Measurements from ENCODE around the gene HNF4A.

The HNF4A gene

DNA sequence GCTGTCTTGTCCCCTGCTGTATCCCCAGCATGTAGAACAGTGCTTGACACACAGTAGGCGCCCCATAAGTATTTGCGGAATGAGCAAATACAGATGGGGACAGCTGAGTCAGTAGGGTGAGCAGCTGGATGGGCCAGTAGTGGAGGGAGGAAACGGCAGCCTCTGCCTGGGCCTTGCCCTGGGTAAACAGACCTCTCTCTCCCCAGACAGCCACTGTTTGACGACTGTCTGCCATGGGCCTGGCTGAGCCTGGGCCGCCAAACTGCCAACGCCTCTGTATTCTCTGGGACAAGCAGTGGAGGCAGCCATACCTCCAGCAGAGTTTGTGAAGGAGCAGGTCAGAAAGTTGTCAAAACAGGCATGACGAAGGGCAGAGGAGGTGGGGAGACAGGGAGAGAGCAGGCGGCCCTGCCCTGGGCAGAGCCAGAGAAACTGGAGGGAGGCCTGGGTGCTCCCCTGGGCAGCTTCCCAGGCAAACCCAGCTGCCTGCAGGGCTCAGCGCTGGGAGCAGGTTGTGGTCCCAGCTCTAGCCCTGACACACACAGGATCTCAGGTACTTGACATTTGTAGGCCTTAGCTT, 15.2 kb downstream of the HNF4A start:
- DNase-seq (ENCODE audit: low read depth): no peak
- TF ChIP-seq, protein P1, sequence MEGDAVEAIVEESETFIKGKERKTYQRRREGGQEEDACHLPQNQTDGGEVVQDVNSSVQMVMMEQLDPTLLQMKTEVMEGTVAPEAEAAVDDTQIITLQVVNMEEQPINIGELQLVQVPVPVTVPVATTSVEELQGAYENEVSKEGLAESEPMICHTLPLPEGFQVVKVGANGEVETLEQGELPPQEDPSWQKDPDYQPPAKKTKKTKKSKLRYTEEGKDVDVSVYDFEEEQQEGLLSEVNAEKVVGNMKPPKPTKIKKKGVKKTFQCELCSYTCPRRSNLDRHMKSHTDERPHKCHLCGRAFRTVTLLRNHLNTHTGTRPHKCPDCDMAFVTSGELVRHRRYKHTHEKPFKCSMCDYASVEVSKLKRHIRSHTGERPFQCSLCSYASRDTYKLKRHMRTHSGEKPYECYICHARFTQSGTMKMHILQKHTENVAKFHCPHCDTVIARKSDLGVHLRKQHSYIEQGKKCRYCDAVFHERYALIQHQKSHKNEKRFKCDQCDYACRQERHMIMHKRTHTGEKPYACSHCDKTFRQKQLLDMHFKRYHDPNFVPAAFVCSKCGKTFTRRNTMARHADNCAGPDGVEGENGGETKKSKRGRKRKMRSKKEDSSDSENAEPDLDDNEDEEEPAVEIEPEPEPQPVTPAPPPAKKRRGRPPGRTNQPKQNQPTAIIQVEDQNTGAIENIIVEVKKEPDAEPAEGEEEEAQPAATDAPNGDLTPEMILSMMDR (IDR thresholded peaks at IDR 0.05; ENCODE audit: control insufficient read depth, extremely low read depth, insufficient read depth): no peak
- H3K4me3 ChIP-seq (ENCODE audit: low read depth, low read length): no peak overlapping the region

DNA sequence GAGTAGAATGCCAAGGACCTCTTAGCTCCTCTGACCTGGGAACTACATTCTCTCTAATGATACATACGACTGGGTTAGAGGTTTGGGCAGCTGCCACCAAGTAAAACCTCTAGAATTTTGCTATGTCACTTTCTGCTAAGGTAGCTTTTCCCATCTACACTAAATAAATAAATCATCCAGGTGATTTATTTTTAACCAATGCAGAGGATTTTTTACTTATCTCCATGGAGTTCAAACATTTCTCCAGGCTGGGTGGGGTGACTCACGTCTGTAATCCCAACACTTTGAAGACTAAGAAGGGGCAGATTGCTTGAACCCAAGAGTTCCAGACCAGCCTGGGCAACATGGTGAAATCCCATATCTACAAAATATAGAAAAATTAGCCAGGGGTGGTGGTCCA, 27.1 kb downstream of the HNF4A start:
- TF ChIP-seq, protein P1 (IDR thresholded peaks at IDR 0.05; ENCODE audit: control insufficient read depth, extremely low read depth, insufficient read depth): no peak
- no peak overlapping the region for H3K4me3 ChIP-seq (ENCODE audit: low read depth, low read length)
- no peak for DNase-seq (ENCODE audit: low read depth)

DNA sequence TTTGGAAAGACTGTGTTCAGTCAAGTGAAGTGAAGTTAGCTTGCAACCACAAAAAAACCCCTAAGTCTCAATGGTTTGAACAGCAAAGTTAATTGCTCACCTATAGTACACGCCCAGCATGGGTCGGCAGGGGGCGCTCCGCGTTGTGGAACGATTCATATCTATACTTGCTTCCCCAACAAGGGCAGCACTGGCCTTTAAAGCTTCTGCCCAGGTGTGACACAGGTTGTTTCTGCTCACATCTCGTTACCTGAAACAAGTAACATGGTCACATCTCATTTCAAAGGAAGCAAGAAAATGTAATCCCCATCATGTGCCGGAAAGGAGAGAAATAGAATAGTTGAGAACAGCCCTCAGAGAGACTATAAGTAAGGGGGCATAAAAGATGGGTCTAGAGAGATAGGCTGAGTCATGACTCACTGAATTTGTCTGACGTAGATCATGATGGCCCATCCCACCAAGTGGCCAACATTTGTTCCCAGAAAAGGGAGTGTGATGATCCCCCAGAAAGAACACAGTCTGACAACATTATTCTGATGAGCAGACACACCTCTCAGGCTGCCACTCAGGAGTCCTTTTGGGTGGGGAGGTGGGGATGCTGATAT, 29.0 kb downstream of the HNF4A start:
- no peak overlapping the region for H3K4me3 ChIP-seq (ENCODE audit: low read depth, low read length)
- DNase-seq (ENCODE audit: low read depth): peak; percentile 18
- TF ChIP-seq, protein P1 (IDR thresholded peaks at IDR 0.05; ENCODE audit: control insufficient read depth, extremely low read depth, insufficient read depth): peak; percentile 91

DNA sequence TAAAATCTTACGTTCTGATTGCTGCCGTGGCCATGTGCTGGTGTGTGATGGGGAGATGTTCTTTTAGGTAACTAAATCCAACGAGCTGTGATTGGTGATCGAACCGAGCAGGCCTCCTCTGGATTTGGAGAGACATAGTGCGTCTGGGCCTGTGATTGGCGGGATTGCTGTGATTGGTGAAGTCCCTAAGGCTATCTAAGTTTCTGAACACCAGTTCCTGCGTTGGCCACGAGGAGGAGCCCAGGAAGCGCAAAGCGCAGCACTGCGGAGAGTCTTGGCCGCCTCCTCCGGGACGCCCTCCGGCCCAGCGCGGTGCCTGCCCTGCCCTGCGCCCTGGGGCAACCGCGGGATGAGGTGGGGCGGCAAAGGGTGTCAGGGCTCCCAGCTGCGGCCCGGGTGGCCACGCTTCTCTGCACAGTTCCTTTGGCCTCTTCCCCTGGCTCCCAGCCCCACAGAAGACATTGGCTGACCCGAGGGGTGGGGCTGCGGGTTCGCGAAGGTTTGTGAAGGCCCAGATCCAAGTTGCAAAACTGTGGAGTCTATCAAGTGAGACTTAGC, 33.0 kb downstream of the HNF4A start:
- TF ChIP-seq, protein P1 (IDR thresholded peaks at IDR 0.05; ENCODE audit: control insufficient read depth, extremely low read depth, insufficient read depth): peak; percentile 96
- DNase-seq (ENCODE audit: low read depth): peak; percentile 71
- H3K4me3 ChIP-seq (ENCODE audit: low read depth, low read length): no peak overlapping the region

DNA sequence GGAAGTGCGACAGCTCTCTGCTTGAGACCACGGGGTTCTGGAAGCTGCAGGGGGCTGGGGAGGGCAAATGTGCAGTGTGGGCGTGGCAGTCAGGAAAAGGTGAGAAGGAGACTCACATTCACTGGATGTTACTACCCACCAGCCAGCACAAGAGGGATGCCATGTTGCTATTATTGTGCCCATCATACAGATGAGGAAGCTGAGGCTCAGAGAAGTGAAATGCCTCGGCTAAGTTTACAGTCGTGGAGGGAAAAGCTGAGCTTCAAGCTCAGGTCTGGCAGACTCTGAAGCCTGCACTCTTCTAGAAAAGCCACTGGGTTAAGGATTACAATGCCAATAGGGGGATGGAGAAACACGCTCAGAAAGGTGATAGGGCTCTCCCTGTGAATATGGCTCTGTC, 34.4 kb downstream of the HNF4A start:
- DNase-seq (ENCODE audit: low read depth): no peak
- TF ChIP-seq, protein P1 (IDR thresholded peaks at IDR 0.05; ENCODE audit: control insufficient read depth, extremely low read depth, insufficient read depth): no peak
- H3K4me3 ChIP-seq (ENCODE audit: low read depth, low read length): no peak overlapping the region

DNA sequence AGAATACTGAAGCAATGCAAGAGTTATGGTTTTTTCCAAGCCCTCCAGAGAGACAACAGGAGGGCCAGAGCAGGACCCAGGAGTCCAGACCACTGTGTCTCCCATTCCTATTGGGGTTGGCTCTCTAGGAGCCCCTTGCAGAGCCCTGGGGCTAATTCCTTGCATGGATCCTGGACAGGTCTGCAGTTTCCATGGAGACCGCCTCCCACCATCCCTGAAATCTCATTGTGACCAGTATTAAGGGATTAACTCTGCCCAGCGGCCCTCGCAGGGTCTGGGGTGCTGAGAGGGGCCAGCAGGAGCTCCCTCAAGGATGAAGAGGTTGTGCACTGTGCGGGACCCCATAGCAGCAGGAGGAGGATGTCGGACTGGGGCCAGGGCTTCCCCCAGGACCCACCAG, 34.8 kb downstream of the HNF4A start:
- TF ChIP-seq, protein P1 (IDR thresholded peaks at IDR 0.05; ENCODE audit: control insufficient read depth, extremely low read depth, insufficient read depth): no peak
- H3K4me3 ChIP-seq (ENCODE audit: low read depth, low read length): no peak overlapping the region
- no peak for DNase-seq (ENCODE audit: low read depth)

Data from LNCaP clone FGC (cell line).